HEK293T (cell line): ENCODE results near the gene GRAMD2B.

Experiments
- CTBP1 ChIP-seq: fragments of 450-650 bp; IDR thresholded peaks from 2 replicates; pipeline ENCODE4 v1.6.1; 2016; ENCODE audit warnings: borderline replicate concordance
- ELF4 ChIP-seq: fragments of 450-650 bp; IDR thresholded peaks from 2 replicates; pipeline ENCODE4 v1.6.1; 2017; ENCODE audit warnings: antibody characterized with exemption
- LEF1 ChIP-seq: fragments of 450-650 bp; IDR thresholded peaks from 2 replicates; pipeline ENCODE4 v1.6.1; 2017; ENCODE audit warnings: mild to moderate bottlenecking, borderline replicate concordance
- NFRKB ChIP-seq: fragments of 450-650 bp; IDR thresholded peaks from 2 replicates; pipeline ENCODE4 v1.6.1; 2016; ENCODE audit warnings: mild to moderate bottlenecking, moderate library complexity

GRCh38 chr5:126438868-126439267, 15.7 kb downstream of the GRAMD2B start:
- TF ChIP-seq CTBP1 (no peak), ELF4 (no peak), LEF1 (no peak), NFRKB (no peak)
